DND-41 (cell line): ENCODE results near the gene MIOX.

Experiments used
- ATAC-seq: fragments of 200-7000 bp; cut with Tn5 transposase; 3 replicates; pipeline ENCODE4 v1.9.1; 2021; ENCODE audit warnings: low read depth; ENCODE audit not compliant: insufficient read depth
- DNase-seq: peaks from one replicate; pipeline ENCODE4 v3.0.0-alpha.2; 2020
- H2AFZ ChIP-seq: 2 replicates; pipeline ENCODE4 v1.6.0; 2012; ENCODE audit warnings: low read depth, low read length
- H3K27ac ChIP-seq: 2 replicates; pipeline ENCODE4 v1.5.1; 2012; ENCODE audit warnings: low read length, inconsistent platforms
- H3K27me3 ChIP-seq: fragments of 200-600 bp; sonication (generic); 2 replicates; pipeline ENCODE4 v1.6.0; 2012; ENCODE audit warnings: low read length, mild to moderate bottlenecking, inconsistent platforms; ENCODE audit not compliant: insufficient read depth, poor library complexity
- H3K36me3 ChIP-seq: 2 replicates; pipeline ENCODE4 v1.5.1; 2012; ENCODE audit warnings: low read length, inconsistent platforms; ENCODE audit not compliant: insufficient read depth
- H3K4me1 ChIP-seq: 2 replicates; pipeline ENCODE4 v1.5.1; 2012; ENCODE audit warnings: mild to moderate bottlenecking, low read length; ENCODE audit not compliant: insufficient read depth
- H3K4me2 ChIP-seq: 2 replicates; pipeline ENCODE4 v1.6.0; 2012; ENCODE audit warnings: mild to moderate bottlenecking, moderate library complexity, low read length, inconsistent platforms; ENCODE audit not compliant: insufficient read depth
- H3K4me3 ChIP-seq, 2 experiments: fragments of 200-600 bp in 1 of 2; shearing (Covaris generic) in 1 of 2; 2 replicates each; pipeline ENCODE4 v1.5.1; 2012 to 2016; ENCODE audit warnings: inconsistent platforms in 2 of 2, low read length in 2 of 2, mild to moderate bottlenecking in 2 of 2, low read depth in 1 of 2, moderate library complexity in 1 of 2
- H3K79me2 ChIP-seq: 2 replicates; pipeline ENCODE4 v1.6.0; 2012; ENCODE audit warnings: low read length, inconsistent platforms; ENCODE audit not compliant: insufficient read depth
- H3K9ac ChIP-seq: 2 replicates; pipeline ENCODE4 v1.6.0; 2012; ENCODE audit warnings: low read depth, mild to moderate bottlenecking, inconsistent platforms, low read length, moderate library complexity
- H3K9me3 ChIP-seq: 2 replicates; pipeline ENCODE4 v1.5.1; 2012; ENCODE audit warnings: low read length, moderate library complexity, mild to moderate bottlenecking, inconsistent platforms; ENCODE audit not compliant: insufficient read depth, severe bottlenecking
- H4K20me1 ChIP-seq: 2 replicates; pipeline ENCODE4 v1.6.0; 2012; ENCODE audit warnings: low read length; ENCODE audit not compliant: insufficient read depth
- CTCF ChIP-seq: IDR thresholded peaks from 2 replicates; pipeline ENCODE4 v1.5.1; 2012; ENCODE audit warnings: borderline replicate concordance, low read length, moderate library complexity, mild to moderate bottlenecking; ENCODE audit not compliant: poor library complexity, severe bottlenecking; ENCODE audit errors: extremely low read depth
- EZH2 ChIP-seq: IDR thresholded peaks from 3 replicates; pipeline ENCODE4 v1.6.1; 2012; ENCODE audit warnings: borderline replicate concordance, low read depth, mild to moderate bottlenecking, moderate library complexity, low read length, inconsistent platforms; ENCODE audit not compliant: severe bottlenecking

The MIOX gene

DNA sequence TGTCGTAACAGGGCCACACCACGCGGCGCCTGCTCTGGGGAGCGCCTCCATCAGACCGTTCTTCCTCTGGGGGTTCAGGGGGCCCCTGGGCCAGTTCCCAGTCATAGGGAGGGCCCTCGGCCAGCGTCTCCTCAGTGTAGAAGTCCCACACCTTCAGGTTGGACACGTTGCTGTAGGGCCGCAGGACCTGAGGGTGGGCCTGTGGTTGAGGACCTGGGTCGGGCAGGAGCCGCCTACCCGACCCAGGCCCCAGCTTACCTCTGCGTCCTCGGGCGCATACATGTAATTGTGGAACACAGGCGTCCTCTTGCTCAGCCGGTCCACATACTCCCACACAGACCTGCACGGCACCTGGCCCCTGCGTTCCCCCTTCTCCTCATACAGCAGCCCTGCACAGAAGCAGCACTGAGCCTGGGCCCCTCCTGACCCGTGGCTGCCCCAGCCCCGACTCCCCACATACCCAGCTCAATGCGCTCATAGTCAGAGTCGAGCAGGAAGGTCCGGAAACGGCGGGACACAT lies 32.0 kb upstream of the MIOX start:
- TF ChIP-seq EZH2 (no peak), CTCF (no peak)
- Histone ChIP-seq H3K27ac (no peak overlapping the region), H3K27me3 (no peaks in the 10 kb centered on the region), H2AFZ (no peak overlapping the region), H3K4me3 (no peak overlapping the region), H4K20me1 (peaks cover 46% of the 10 kb centered on the region), H3K9ac (no peak overlapping the region), H3K9me3 (no peaks in the 10 kb centered on the region), H3K4me2 (no peak overlapping the region), H3K79me2 (peaks cover 9% of the 10 kb centered on the region; the same call in 1 of the 2 replicates), H3K36me3 (peaks cover 89% of the 10 kb centered on the region), H3K4me1 (no peaks in the 10 kb centered on the region)
- ATAC-seq (no peak), DNase-seq (no peak)

- TF ChIP-seq CTCF (no peak), EZH2 (no peak)
- DNase-seq (no peak), ATAC-seq (no peak)
- Histone ChIP-seq H3K79me2 (peaks cover 9% of the 10 kb centered on the region; the same call in 1 of the 2 replicates), H4K20me1 (peaks cover 48% of the 10 kb centered on the region), H2AFZ (no peak overlapping the region), H3K9me3 (no peaks in the 10 kb centered on the region), H3K9ac (no peak overlapping the region), H3K27ac (no peak overlapping the region), H3K4me3 (no peak overlapping the region), H3K36me3 (peaks cover 89% of the 10 kb centered on the region), H3K4me2 (no peak overlapping the region), H3K27me3 (no peaks in the 10 kb centered on the region), H3K4me1 (no peaks in the 10 kb centered on the region)
These were observed 31.5 kb upstream of the MIOX start for GRCh38 chr22:50455201-50455600.

DNA sequence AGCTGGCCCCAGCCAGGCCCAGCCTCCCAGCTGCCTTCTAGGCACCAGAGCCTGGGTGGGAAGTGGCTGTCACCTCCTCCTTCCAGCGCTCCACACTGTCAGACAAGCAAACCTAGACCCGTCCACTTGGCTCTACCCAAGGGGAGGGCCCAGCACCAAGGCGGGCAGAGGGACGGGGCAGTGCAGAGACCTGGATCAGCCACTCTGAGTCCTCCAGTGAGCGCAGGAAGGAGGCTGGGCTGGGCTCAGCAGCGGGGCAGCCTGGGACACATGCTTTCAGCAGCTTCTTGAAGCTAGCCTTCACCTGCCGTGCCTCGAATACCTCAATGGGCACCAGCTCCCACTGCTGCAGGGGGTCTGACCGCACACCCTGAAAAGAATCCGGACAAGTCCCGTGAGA lies 30.6 kb upstream of the MIOX start:
- Histone ChIP-seq H3K27ac (no peak overlapping the region), H3K9ac (no peak overlapping the region), H4K20me1 (peaks cover 56% of the 10 kb centered on the region), H3K9me3 (no peaks in the 10 kb centered on the region), H3K4me1 (no peaks in the 10 kb centered on the region), H3K79me2 (peaks cover 6% of the 10 kb centered on the region; the same call in 1 of the 2 replicates), H3K4me3 (no peak overlapping the region), H3K4me2 (no peak overlapping the region), H3K27me3 (no peaks in the 10 kb centered on the region), H2AFZ (no peak overlapping the region), H3K36me3 (peaks cover 90% of the 10 kb centered on the region)
- ATAC-seq (no peak), DNase-seq (no peak)
- no peak for TF ChIP-seq EZH2
- no peak for TF ChIP-seq CTCF
